Fibroblast of mammary gland (primary cell): ENCODE measurements around the gene MBD6.

Experiments used
- DNase-seq: peaks from one replicate; pipeline ENCODE4 v3.0.0-alpha.2; 2010; ENCODE audit warnings: low read depth
- H3K4me3 ChIP-seq: 2 replicates; pipeline ENCODE4 v1.5.1; 2011; ENCODE audit warnings: low read depth, mild to moderate bottlenecking, low read length, moderate library complexity; ENCODE audit not compliant: control insufficient read depth
- CTCF ChIP-seq: conservative IDR thresholded peaks from 2 replicates; pipeline ENCODE4 v1.5.1; 2011; ENCODE audit warnings: low read depth, low read length, inconsistent platforms; ENCODE audit not compliant: control insufficient read depth, insufficient read depth

Gene MBD6

GRCh38 chr12:57523706-57524614 lies 1.3 kb downstream of the MBD6 start:
- no peak for TF ChIP-seq CTCF

GRCh38 chr12:57524814-57525614 lies 2.4 kb downstream of the MBD6 start:
- H3K4me3 ChIP-seq = no peak overlapping the region
- DNase-seq = no peak
- no peak for TF ChIP-seq CTCF

More at GRCh38 chr12:57523706-57524614, 1.3 kb downstream of the MBD6 start:
- peak overlapping the region; percentile 87 for H3K4me3 ChIP-seq
- DNase-seq = no peak

- H3K4me3 ChIP-seq = no peak overlapping the region
- TF ChIP-seq CTCF = no peak
- DNase-seq = no peak
These were observed 3.2 kb downstream of the MBD6 start for GRCh38 chr12:57525615-57526383.

- no peak for TF ChIP-seq CTCF
- no peak for DNase-seq
- no peak overlapping the region for H3K4me3 ChIP-seq
These were observed 4.0 kb downstream of the MBD6 start for GRCh38 chr12:57526477-57527126.

- no peak for DNase-seq
- H3K4me3 ChIP-seq = no peak overlapping the region
- TF ChIP-seq CTCF = no peak
These were observed 4.6 kb downstream of the MBD6 start for GRCh38 chr12:57527184-57527583.

GRCh38 chr12:57528176-57528575 lies 5.6 kb downstream of the MBD6 start:
- TF ChIP-seq CTCF = no peak
- no peak for DNase-seq
- H3K4me3 ChIP-seq = no peak overlapping the region
